Epithelial cell of esophagus (primary cell): ENCODE data around the gene OSBPL8.
A peak's percentile ranks its signal among the peaks of the same experiment; 100 is the strongest.

Experiments
- DNase-seq: peaks from one replicate; pipeline ENCODE4 v3.0.0; 2010; ENCODE audit warnings: low read depth
- H3K4me3 ChIP-seq: 2 replicates; pipeline ENCODE4 v1.5.1; 2011; ENCODE audit warnings: mild to moderate bottlenecking, low read length, control low read depth
- TF ChIP-seq, protein P1 (sequence below): IDR thresholded peaks from 2 replicates; pipeline ENCODE4 v1.5.1; 2011; ENCODE audit warnings: low read depth, mild to moderate bottlenecking, low read length, control low read depth, inconsistent platforms; ENCODE audit not compliant: insufficient read depth; ENCODE audit errors: missing control alignments

The OSBPL8 gene

DNA sequence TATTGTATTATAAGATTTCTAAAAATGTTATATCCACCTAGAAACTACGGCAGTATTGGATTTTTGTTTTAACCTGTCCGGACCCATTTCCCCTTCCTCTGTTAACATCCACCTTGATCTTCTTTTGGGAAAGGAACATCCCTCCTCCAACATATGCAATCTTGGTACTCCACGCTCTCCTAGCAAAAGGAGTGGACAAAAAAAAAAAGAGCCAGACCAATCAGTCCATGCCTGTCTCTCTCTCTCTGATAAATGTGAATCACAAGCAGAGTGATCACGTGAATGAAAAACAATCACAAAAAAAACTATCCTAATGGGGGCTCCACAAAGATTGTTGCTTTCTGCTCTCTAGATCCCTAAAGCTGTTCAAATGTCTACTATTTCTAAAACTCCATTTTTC lies 27.1 kb downstream of the OSBPL8 start:
- TF ChIP-seq, protein P1, sequence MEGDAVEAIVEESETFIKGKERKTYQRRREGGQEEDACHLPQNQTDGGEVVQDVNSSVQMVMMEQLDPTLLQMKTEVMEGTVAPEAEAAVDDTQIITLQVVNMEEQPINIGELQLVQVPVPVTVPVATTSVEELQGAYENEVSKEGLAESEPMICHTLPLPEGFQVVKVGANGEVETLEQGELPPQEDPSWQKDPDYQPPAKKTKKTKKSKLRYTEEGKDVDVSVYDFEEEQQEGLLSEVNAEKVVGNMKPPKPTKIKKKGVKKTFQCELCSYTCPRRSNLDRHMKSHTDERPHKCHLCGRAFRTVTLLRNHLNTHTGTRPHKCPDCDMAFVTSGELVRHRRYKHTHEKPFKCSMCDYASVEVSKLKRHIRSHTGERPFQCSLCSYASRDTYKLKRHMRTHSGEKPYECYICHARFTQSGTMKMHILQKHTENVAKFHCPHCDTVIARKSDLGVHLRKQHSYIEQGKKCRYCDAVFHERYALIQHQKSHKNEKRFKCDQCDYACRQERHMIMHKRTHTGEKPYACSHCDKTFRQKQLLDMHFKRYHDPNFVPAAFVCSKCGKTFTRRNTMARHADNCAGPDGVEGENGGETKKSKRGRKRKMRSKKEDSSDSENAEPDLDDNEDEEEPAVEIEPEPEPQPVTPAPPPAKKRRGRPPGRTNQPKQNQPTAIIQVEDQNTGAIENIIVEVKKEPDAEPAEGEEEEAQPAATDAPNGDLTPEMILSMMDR = no peak
- no peak for DNase-seq
- no peak overlapping the region for H3K4me3 ChIP-seq

DNA sequence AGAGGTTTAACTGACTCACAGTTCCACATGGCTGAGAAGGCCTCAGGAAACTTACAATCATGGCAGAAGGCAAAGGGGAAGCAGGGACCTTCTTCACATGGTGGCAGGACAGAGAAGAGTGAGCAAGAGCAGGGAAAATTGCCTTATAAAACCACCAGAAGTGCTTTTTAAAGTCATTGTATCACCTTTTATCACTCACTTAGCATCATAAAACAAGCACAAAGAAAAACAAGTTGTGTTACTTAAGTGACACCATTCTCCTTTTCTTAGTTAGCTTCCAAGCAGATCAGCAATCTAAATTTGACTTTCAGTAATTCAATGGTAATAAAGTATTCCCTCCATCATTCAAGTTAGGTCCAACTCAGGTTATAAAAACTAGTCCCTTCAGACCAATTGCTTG lies 28.5 kb downstream of the OSBPL8 start:
- no peak for DNase-seq
- no peak overlapping the region for H3K4me3 ChIP-seq
- TF ChIP-seq, protein P1 = no peak

DNA sequence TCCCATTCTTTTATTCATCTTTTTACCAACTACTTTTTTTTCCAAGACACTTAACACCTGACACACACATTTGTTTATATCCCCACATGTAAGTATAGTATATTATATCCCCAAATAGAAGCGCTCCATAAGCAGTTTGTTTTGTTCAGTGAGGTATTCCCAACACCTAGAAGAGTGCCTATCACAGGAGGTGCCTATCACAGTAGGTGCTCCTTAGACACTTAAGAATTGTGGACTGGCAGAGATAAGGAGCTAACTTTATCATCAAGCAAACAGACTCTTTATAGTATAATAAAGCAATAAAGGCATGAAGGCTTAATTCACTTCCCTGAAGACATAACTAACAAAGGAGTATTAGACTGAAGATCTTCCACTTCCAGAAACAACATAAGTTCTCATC lies 29.1 kb downstream of the OSBPL8 start:
- H3K4me3 ChIP-seq = no peak overlapping the region
- TF ChIP-seq, protein P1 = no peak
- DNase-seq = no peak

DNA sequence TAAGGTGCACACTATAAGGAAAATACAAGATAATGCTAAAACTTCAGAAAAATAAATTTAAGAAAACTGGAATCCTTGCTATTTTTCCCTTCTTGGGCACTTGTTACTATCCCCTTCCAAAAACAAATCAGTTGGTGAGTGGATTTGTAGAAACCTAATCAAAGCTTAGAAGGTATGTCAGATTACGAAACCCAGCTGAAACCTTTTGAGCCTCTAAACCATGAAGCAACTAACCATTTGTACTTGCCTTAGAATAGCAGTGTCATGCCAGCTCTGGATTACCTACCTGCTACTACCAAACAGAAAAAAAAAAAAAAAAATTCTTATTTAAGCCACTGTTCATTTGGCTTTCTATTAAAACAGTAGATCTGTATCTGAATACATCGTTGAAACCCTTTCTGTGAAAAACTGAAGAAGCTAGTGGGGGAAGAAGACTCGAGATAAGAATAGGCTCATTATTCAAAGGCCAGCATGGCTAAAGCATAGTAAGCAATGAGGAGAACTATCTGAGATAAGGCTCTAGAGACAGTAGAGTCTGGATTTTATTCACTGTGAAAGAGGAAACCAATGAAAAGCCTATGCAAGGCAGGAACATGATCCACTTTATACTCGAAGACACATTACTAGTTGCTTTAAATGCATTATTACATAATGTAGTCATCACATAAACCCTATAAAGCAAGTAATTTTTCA lies 30.2 kb downstream of the OSBPL8 start:
- DNase-seq = peak; percentile 47
- H3K4me3 ChIP-seq = no peak overlapping the region
- TF ChIP-seq, protein P1 = no peak

DNA sequence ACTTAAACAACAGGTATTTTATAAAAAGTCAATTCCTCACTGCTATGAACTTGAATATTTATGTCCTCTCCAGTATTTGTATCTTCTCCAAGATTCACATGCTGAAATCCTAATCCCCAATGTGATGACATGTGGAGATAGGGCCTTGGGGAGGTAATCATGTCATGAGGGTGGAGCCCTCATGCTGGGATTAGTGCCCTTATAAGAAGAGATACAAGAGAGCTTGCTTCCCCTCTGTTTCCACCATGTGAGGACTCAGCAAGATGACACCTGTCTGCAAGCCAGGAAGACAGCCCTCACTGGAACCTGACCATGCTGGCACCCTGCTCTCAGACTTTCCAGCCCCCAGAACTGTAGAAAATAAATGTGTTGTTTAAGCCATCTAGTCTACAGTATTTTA lies 36.2 kb downstream of the OSBPL8 start:
- no peak overlapping the region for H3K4me3 ChIP-seq
- DNase-seq = no peak
- TF ChIP-seq, protein P1 = no peak

DNA sequence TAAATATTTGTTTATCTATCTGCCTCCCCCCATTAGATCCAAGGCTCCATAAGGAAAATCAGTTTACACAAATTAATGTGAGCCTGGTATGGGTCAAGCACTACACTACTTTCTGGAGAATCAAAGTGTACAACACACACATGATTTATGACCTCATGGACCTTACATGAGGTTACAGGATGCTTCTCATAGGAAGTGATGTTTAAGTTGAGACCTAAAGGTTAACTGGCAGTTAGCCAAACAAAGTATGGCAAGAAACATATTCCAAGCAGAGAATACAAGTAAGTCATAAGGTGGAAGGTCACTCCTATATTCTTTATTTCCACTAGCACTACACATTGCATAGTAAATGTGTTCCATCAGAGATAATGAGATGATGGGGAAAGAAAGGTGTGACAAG lies 39.2 kb downstream of the OSBPL8 start:
- no peak overlapping the region for H3K4me3 ChIP-seq
- TF ChIP-seq, protein P1 = no peak

DNA sequence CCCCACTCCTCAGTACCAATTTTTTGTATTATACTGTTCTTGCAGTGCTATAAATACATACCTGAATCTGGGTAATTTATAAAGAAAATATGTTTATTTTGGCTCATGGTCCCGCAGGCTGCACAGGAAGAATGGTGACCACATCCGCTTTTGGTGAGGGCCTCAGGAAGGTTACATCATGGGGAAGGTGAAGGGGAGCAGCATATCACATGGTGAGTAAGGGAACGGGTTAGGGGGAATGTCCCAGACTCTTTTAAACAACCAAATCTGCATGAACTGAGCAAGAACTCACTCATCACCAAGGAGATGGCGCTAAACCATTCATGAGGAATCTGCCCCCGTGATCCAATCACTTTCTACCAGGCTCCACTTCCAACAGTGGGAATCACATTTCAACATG lies 40.0 kb downstream of the OSBPL8 start:
- no peak overlapping the region for H3K4me3 ChIP-seq
- peak; percentile 39 for DNase-seq
- TF ChIP-seq, protein P1 = no peak

More for the DNA sequence above, 39.2 kb downstream of the OSBPL8 start:
- no peak for DNase-seq
